PFSK-1 (cell line): Measurements from ENCODE around the gene ARHGAP28.

Experiments
- FOXP2 ChIP-seq: optimal IDR thresholded peaks from 2 replicates; pipeline ENCODE3; 2011; ENCODE audit warnings: borderline replicate concordance, control low read depth, inconsistent platforms; ENCODE audit not compliant: insufficient read depth; ENCODE audit errors: extremely low read length, extremely low read depth
- POLR2AphosphoS5 ChIP-seq: IDR thresholded peaks from 2 replicates; pipeline ENCODE4 v1.6.1; 2012; ENCODE audit warnings: low read depth, mild to moderate bottlenecking, control low read depth, low read length, moderate library complexity
- REST ChIP-seq, 2 experiments: IDR thresholded peaks; 2 replicates each; pipeline versions ENCODE4 v1.6.1 to v1.8.0; 2011 to 2012; ENCODE audit warnings: low read depth in 2 of 2, low read length in 2 of 2, control low read depth in 1 of 2, inconsistent platforms in 1 of 2, mild to moderate bottlenecking in 1 of 2, moderate library complexity in 1 of 2; ENCODE audit not compliant: insufficient read depth in 1 of 2
- SIN3A ChIP-seq: IDR thresholded peaks from 2 replicates; pipeline ENCODE4 v1.6.1; 2012; ENCODE audit warnings: mild to moderate bottlenecking, low read length, moderate library complexity, borderline replicate concordance; ENCODE audit not compliant: insufficient read depth
- TAF1 ChIP-seq: IDR thresholded peaks from 2 replicates; pipeline ENCODE4 v1.6.1; 2012; ENCODE audit warnings: low read length, control low read depth, borderline replicate concordance; ENCODE audit not compliant: insufficient read depth

ARHGAP28 gene

GRCh38 chr18:6954501-6954900 lies 225.0 kb downstream of the ARHGAP28 start:
- TF ChIP-seq SIN3A (no peak), TAF1 (no peak), REST (IDR thresholded peaks at IDR 0.05; ENCODE audit: insufficient read depth in 1 of 2, low read depth in 2 of 2, low read length in 2 of 2) (no peak), FOXP2 (no peak), POLR2AphosphoS5 (no peak)

GRCh38 chr18:6955304-6955703 lies 225.8 kb downstream of the ARHGAP28 start:
- no peak for TF ChIP-seq SIN3A
- no peak for TF ChIP-seq TAF1

GRCh38 chr18:6956495-6956894 lies 227.0 kb downstream of the ARHGAP28 start:
- TF ChIP-seq REST (IDR thresholded peaks at IDR 0.05; ENCODE audit: insufficient read depth in 1 of 2, low read depth in 2 of 2, low read length in 2 of 2) (no peak), SIN3A (no peak), FOXP2 (no peak), POLR2AphosphoS5 (no peak), TAF1 (no peak)

GRCh38 chr18:6956999-6957398 lies 227.5 kb downstream of the ARHGAP28 start:
- TF ChIP-seq POLR2AphosphoS5 (no peak), FOXP2 (no peak), REST (IDR thresholded peaks at IDR 0.05; ENCODE audit: insufficient read depth in 1 of 2, low read depth in 2 of 2, low read length in 2 of 2) (no peak), SIN3A (no peak), TAF1 (no peak)

GRCh38 chr18:6959110-6959509 lies 229.6 kb downstream of the ARHGAP28 start:
- TF ChIP-seq POLR2AphosphoS5 (no peak), TAF1 (no peak), SIN3A (no peak), FOXP2 (no peak), REST (IDR thresholded peaks at IDR 0.05; ENCODE audit: insufficient read depth in 1 of 2, low read depth in 2 of 2, low read length in 2 of 2) (no peak)
